A673 (cell line): ENCODE measurements around the gene DPP9. TPM values are rescaled to one million over a fixed set of nuclear protein-coding genes. Genes with fewer than 3 reads are reported as not detected.

Experiments
- BruUV-seq: library from RNA; stranded (reverse); fragments of 400-500 nt; replicated peaks from 2 replicates; lab custom pipeline; 2021; lab: Mats Ljungman, UMichigan
- CTCF ChIA-PET: fragments of 300-600 bp; sonication (Branson Sonifier 250); formaldehyde crosslinking; loops from one replicate; lab custom pipeline; 2022; ENCODE audit warnings: antibody characterized with exemption; lab: Charles Lee
- POLR2A ChIA-PET: fragments of 300-600 bp; sonication (Branson Sonifier 250); formaldehyde crosslinking; loops from one replicate; lab custom pipeline; 2022; ENCODE audit warnings: antibody characterized with exemption; ENCODE audit not compliant: low non-redundant PET; lab: Charles Lee
- DNase-seq: peaks from one replicate; pipeline ENCODE4 v3.0.0-alpha.2; 2015; ENCODE audit warnings: low spot score
- H3K27ac ChIP-seq: fragments of 200-600 bp; sonication (generic); 2 replicates; pipeline ENCODE4 v1.5.1; 2016; ENCODE audit warnings: mixed run types, low read depth, mild to moderate bottlenecking, mixed read lengths, antibody characterized with exemption, low read length; ENCODE audit not compliant: poor library complexity, severe bottlenecking
- H3K27me3 ChIP-seq: fragments of 200-600 bp; sonication (generic); replicated peaks from 2 replicates; pipeline ENCODE4 v1.6.1; 2017; ENCODE audit warnings: mixed run types, low read depth, mild to moderate bottlenecking, mixed read lengths, antibody characterized with exemption, low read length; ENCODE audit not compliant: insufficient read depth, poor library complexity
- H3K36me3 ChIP-seq: fragments of 200-600 bp; sonication (generic); 2 replicates; pipeline ENCODE4 v1.6.1; 2016; ENCODE audit warnings: mixed run types, mild to moderate bottlenecking, mixed read lengths, antibody characterized with exemption, low read length; ENCODE audit not compliant: insufficient read depth, poor library complexity, severe bottlenecking
- H3K4me1 ChIP-seq: fragments of 200-600 bp; sonication (generic); 2 replicates; pipeline ENCODE4 v1.6.1; 2017; ENCODE audit warnings: mixed run types, mild to moderate bottlenecking, mixed read lengths, antibody characterized with exemption, low read length; ENCODE audit not compliant: insufficient read depth, poor library complexity, severe bottlenecking
- H3K4me3 ChIP-seq: fragments of 200-600 bp; sonication (generic); 2 replicates; pipeline ENCODE4 v1.5.1; 2016; ENCODE audit warnings: low read depth, mixed run types, mild to moderate bottlenecking, mixed read lengths, low read length; ENCODE audit not compliant: poor library complexity, severe bottlenecking
- H3K9me3 ChIP-seq: fragments of 200-600 bp; sonication (generic); 2 replicates; pipeline ENCODE4 v1.6.1; 2016; ENCODE audit warnings: mixed run types, low read depth, mild to moderate bottlenecking, mixed read lengths, antibody characterized with exemption, low read length; ENCODE audit not compliant: poor library complexity, severe bottlenecking
- EZH2 ChIP-seq: fragments of 200-600 bp; sonication (generic); IDR thresholded peaks from 2 replicates; pipeline ENCODE4 v1.6.1; 2017; ENCODE audit warnings: borderline replicate concordance, low read depth, mild to moderate bottlenecking, mixed read lengths, antibody characterized with exemption, low read length; ENCODE audit not compliant: poor library complexity, severe bottlenecking
- intact Hi-C: fragments of 100-400 bp; cut with micrococcal nuclease; formaldehyde crosslinking; loops from one replicate; pipeline ENCODE4 v1.10.0; 2022; ENCODE audit not compliant: unreplicated experiment
- total RNA-seq: library from RNA; stranded (reverse); gene quantifications from 2 replicates; pipeline ENCODE4 v1.2.3, GENCODE V29; 2021
- TF ChIP-seq, protein P1 (sequence below): fragments of 300-800, 200-600 bp; sonication (generic); conservative IDR thresholded peaks from 2 replicates; pipeline ENCODE4 v1.5.1; 2017; ENCODE audit warnings: low read depth, mild to moderate bottlenecking, antibody characterized with exemption, low read length, moderate library complexity, mixed read lengths

Gene DPP9
- total RNA-seq, 1 experiment from 2014 or later, result 65.7 TPM

DNA sequence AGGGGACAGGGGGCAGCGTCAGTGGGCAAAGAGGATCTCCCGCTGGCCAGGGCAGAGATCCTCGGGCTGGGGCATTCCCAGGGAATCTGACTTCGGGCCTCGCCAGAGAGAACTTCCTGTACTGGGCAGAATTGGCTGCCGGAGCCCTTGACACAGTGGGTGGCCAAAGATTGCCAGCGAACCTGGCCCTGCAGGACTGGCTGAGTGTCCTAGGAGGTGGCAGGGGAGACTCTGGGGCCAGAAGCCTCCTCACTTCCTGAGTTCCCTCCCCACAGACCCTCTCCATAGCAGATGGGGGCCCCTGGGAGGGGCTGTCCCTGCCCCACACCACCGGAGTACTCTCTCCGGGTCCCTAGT lies 19.3 kb downstream of the DPP9 start:
- Histone ChIP-seq H3K9me3 (no peaks in the 10 kb centered on the region), H3K27me3 (no peaks in the 10 kb centered on the region), H3K36me3 (peaks cover 42% of the 10 kb centered on the region), H3K27ac (no peak overlapping the region), H3K4me3 (no peak overlapping the region), H3K4me1 (no peaks in the 10 kb centered on the region)
- TF ChIP-seq, protein P1, sequence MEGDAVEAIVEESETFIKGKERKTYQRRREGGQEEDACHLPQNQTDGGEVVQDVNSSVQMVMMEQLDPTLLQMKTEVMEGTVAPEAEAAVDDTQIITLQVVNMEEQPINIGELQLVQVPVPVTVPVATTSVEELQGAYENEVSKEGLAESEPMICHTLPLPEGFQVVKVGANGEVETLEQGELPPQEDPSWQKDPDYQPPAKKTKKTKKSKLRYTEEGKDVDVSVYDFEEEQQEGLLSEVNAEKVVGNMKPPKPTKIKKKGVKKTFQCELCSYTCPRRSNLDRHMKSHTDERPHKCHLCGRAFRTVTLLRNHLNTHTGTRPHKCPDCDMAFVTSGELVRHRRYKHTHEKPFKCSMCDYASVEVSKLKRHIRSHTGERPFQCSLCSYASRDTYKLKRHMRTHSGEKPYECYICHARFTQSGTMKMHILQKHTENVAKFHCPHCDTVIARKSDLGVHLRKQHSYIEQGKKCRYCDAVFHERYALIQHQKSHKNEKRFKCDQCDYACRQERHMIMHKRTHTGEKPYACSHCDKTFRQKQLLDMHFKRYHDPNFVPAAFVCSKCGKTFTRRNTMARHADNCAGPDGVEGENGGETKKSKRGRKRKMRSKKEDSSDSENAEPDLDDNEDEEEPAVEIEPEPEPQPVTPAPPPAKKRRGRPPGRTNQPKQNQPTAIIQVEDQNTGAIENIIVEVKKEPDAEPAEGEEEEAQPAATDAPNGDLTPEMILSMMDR, result no peak
- no peak for DNase-seq
- BruUV-seq, result no TSS peak
- ChIA-PET POLR2A (no interaction called here), CTCF (no interaction called here)
- intact Hi-C loops, result no loop called here

DNA sequence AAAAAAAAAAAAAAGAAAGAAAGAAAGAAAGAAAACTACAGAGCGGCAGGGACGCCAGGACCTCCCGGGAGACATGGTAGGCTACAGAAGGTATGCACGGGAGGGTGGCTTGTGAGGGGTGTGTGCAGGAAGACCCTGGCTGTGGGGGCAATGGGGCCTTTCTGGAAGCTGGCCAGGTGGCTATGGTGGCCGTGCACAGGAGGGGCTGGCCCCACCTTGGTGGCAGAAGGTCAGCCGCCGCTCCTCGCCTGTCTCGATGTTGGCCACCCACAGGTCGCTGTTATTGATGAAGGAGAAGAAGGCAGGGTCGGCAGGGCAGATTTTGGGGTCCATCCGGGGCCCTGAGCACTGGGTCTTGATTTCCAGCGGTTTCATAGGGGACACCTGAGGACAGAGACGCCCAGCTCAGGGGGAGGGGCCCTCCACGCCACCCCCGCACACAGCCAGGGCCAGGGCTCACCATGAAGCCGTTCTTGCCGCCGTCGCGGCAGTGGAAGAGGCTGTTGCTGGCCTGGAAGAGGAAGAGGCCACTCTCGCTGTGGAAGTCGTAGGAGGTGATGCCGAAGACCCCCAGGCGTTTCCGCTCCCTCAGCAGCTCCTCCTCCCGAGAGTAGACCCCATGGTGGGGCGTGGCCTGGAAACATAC lies 19.8 kb downstream of the DPP9 start:
- peaks cover 42% of the 10 kb centered on the region for H3K36me3 ChIP-seq
- ChIA-PET POLR2A (no interaction called here), CTCF (no interaction called here)
- no peak overlapping the region for H3K27ac ChIP-seq
- no peaks in the 10 kb centered on the region for H3K27me3 ChIP-seq
- no peaks in the 10 kb centered on the region for H3K4me1 ChIP-seq
- BruUV-seq, result no TSS peak
- no peaks in the 10 kb centered on the region for H3K9me3 ChIP-seq
- no peak for DNase-seq
- TF ChIP-seq, protein P1, result no peak
- TF ChIP-seq EZH2, result no peak
- H3K4me3 ChIP-seq, result no peak overlapping the region
- intact Hi-C loops, result no loop called here

DNA sequence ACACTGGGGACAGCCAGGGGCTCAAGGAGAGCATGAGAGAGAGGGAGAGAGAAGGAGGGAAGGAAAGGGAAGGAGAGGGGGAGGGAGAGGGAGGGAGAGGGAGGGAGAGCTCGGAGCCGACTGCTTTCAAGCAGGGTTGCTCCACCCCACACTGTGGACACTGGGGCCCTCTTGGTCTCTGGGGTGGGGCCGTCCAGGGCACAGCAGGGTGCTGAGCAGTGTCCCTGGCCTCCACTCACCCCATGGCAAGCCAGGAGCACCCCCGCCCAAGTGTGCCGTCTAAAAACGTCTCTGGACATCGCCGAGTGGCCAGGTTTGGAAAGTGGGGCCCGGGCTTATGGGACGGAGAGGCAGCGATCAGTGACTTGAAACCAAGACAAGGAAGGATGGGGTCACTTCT lies 20.9 kb downstream of the DPP9 start:
- Histone ChIP-seq H3K27ac (no peak overlapping the region), H3K27me3 (no peaks in the 10 kb centered on the region), H3K4me1 (no peaks in the 10 kb centered on the region), H3K9me3 (no peaks in the 10 kb centered on the region), H3K36me3 (peaks cover 42% of the 10 kb centered on the region), H3K4me3 (no peak overlapping the region)
- DNase-seq, result no peak
- TF ChIP-seq, protein P1, result no peak
- no peak for TF ChIP-seq EZH2
- ChIA-PET CTCF (no interaction called here), POLR2A (no interaction called here)
- intact Hi-C loops, result no loop called here
- BruUV-seq, result no TSS peak
